IPS-18a (cell line): ENCODE results near the gene CAPRIN2.

Experiments used
- H3K27ac ChIP-seq: one replicate; pipeline ENCODE4 v1.5.1; 2013; ENCODE audit warnings: low read length
- H3K27me3 ChIP-seq: one replicate; pipeline ENCODE4 v1.6.1; 2013; ENCODE audit warnings: mild to moderate bottlenecking, low read length; ENCODE audit not compliant: control insufficient read depth, insufficient read depth
- H3K36me3 ChIP-seq: one replicate; pipeline ENCODE4 v1.6.1; 2013; ENCODE audit warnings: low read depth, low read length; ENCODE audit not compliant: control insufficient read depth
- H3K4me1 ChIP-seq: one replicate; pipeline ENCODE4 v1.6.1; 2013; ENCODE audit warnings: low read depth, low read length; ENCODE audit not compliant: control insufficient read depth
- H3K4me3 ChIP-seq: one replicate; pipeline ENCODE4 v1.5.1; 2013; ENCODE audit warnings: low read length
- H3K9ac ChIP-seq: one replicate; pipeline ENCODE4 v1.6.1; 2013; ENCODE audit warnings: mild to moderate bottlenecking, low read length, moderate library complexity
- H3K9me3 ChIP-seq: one replicate; pipeline ENCODE4 v1.6.1; 2013; ENCODE audit warnings: low read depth, low read length; ENCODE audit not compliant: control insufficient read depth

Gene CAPRIN2, protein sequence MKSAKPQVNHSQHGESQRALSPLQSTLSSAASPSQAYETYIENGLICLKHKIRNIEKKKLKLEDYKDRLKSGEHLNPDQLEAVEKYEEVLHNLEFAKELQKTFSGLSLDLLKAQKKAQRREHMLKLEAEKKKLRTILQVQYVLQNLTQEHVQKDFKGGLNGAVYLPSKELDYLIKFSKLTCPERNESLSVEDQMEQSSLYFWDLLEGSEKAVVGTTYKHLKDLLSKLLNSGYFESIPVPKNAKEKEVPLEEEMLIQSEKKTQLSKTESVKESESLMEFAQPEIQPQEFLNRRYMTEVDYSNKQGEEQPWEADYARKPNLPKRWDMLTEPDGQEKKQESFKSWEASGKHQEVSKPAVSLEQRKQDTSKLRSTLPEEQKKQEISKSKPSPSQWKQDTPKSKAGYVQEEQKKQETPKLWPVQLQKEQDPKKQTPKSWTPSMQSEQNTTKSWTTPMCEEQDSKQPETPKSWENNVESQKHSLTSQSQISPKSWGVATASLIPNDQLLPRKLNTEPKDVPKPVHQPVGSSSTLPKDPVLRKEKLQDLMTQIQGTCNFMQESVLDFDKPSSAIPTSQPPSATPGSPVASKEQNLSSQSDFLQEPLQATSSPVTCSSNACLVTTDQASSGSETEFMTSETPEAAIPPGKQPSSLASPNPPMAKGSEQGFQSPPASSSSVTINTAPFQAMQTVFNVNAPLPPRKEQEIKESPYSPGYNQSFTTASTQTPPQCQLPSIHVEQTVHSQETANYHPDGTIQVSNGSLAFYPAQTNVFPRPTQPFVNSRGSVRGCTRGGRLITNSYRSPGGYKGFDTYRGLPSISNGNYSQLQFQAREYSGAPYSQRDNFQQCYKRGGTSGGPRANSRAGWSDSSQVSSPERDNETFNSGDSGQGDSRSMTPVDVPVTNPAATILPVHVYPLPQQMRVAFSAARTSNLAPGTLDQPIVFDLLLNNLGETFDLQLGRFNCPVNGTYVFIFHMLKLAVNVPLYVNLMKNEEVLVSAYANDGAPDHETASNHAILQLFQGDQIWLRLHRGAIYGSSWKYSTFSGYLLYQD

DNA sequence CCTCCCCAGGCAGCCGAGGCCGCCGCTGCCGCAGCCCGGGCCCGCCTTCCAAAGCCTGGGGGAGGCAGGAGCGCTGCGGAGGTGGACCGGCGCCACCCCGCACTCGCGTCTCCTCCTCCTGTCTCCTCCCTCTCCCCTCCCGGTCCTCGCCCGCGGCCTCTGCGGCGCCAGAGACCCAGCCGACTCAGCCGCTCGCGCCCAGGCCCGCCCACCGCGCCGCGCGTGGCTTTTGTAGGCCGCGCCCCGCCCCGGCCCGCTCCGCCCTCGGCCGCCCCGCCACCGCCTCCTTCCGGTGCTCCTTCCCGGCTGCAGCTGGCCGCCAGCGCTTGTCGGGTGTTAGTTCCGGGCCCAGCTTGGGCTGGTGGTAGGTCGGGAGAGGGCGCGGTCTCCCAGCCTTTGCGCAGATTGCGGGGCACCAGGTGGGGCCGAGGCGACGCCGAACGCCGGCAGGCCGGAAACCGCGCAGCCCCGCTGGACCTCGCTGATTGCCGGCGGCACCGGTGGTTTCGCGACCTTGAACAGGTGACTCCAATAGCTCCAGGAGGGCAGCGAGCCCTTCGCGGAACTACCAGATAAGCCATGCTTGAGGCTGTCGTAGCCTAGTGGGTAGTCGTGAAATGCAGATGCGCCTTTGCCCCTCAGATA is at the start of gene CAPRIN2:
Gene CAPRIN2, minus strand, starts transcription at position 202 of the 645 bp plus-strand sequence. CDS start 1,431 bp downstream, outside the sequence.
- no peaks in the 10 kb centered on the region for H3K27me3 ChIP-seq
- H3K9me3 ChIP-seq: no peaks in the 10 kb centered on the region
- peak within 1 kb of the TSS; percentile 93 for H3K4me3 ChIP-seq
- H3K9ac ChIP-seq: peak within 1 kb of the TSS; percentile 66
- H3K36me3 ChIP-seq: peaks cover 8% of the 10 kb centered on the region
- peak within 1 kb of the TSS; percentile 62 for H3K27ac ChIP-seq
- H3K4me1 ChIP-seq: peaks cover 17% of the 10 kb centered on the region

DNA sequence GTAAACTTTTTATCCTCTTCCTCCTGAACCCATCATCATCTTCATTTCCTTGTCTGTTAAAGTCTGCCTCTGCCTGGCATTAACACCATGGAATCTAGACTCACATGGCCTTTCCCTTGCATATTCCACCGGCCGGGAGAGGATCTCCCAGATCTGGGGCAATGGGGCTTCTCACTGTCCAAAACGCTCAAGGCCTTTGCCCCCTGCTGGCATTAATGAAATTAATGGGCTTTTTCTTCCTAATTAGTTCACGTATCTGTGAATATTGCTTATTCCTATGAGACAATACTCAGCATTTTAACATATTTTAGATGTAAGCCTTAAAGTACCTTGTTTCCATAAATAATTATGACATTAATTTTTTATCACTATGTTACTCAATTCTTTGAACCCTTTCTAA is 42.9 kb upstream of the CAPRIN2 start:
- H3K36me3 ChIP-seq: peaks cover 3% of the 10 kb centered on the region
- H3K4me1 ChIP-seq: peaks cover 22% of the 10 kb centered on the region
- peaks cover 13% of the 10 kb centered on the region for H3K27me3 ChIP-seq
- no peak overlapping the region for H3K4me3 ChIP-seq
- H3K9ac ChIP-seq: no peak overlapping the region
- H3K27ac ChIP-seq: no peak overlapping the region
- no peaks in the 10 kb centered on the region for H3K9me3 ChIP-seq

DNA sequence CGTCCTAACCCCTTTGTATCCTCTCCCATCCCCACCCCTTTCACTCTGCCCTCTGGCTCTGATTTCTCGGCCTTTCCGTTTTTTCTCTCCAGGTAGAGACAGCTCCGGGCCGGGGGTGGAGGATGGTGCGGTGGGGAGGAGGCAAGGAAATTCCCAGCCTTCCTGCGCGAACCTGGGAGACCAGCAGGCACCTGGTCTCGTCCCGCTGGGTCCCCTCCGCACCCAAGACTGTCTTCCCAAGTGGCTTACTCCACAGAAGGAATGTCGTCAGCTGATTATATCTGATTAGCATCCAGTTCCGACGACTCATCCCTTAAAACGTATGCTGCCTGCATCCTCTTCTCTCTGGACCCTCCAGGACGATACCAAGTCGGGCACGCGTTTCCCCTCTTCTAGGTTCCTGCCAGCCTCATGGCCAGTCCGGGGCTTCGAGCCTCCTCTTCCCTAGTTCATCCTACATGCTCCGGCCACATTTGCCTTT is 42.2 kb upstream of the CAPRIN2 start:
- H3K9ac ChIP-seq: peak overlapping the region; percentile 65
- H3K4me3 ChIP-seq: peak overlapping the region; percentile 73
- peaks cover 3% of the 10 kb centered on the region for H3K36me3 ChIP-seq
- no peak overlapping the region for H3K27ac ChIP-seq
- H3K9me3 ChIP-seq: no peaks in the 10 kb centered on the region
- peaks cover 13% of the 10 kb centered on the region for H3K27me3 ChIP-seq
- peaks cover 25% of the 10 kb centered on the region for H3K4me1 ChIP-seq

DNA sequence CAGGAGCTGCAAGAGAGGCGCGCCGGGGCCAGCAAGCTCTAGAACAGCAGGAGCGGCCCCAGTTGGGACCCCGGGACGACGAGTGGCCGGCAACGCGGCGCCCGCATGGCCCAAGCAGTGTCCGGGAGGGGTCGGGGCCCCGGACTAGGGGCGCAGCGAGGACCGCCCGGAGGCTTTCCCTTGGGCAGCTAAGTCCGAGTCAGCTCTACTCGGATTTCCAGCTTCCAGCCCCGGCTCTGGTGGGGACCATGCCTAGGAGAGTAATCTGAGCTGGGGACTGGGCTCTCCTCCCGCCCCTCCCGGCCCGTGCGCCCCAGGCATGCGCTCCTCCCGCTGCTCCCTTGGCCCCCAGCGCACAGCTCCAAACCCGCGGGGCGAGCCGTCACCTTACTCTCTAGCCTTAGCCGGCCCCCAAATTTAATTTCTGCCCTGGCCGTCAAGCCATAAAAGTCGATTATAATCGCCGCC is 41.6 kb upstream of the CAPRIN2 start:
- Histone ChIP-seq H3K4me3 (peak overlapping the region; percentile 73), H3K36me3 (peaks cover 3% of the 10 kb centered on the region), H3K9me3 (no peaks in the 10 kb centered on the region), H3K27me3 (peaks cover 13% of the 10 kb centered on the region), H3K27ac (no peak overlapping the region), H3K4me1 (peaks cover 25% of the 10 kb centered on the region), H3K9ac (peak overlapping the region; percentile 65)

DNA sequence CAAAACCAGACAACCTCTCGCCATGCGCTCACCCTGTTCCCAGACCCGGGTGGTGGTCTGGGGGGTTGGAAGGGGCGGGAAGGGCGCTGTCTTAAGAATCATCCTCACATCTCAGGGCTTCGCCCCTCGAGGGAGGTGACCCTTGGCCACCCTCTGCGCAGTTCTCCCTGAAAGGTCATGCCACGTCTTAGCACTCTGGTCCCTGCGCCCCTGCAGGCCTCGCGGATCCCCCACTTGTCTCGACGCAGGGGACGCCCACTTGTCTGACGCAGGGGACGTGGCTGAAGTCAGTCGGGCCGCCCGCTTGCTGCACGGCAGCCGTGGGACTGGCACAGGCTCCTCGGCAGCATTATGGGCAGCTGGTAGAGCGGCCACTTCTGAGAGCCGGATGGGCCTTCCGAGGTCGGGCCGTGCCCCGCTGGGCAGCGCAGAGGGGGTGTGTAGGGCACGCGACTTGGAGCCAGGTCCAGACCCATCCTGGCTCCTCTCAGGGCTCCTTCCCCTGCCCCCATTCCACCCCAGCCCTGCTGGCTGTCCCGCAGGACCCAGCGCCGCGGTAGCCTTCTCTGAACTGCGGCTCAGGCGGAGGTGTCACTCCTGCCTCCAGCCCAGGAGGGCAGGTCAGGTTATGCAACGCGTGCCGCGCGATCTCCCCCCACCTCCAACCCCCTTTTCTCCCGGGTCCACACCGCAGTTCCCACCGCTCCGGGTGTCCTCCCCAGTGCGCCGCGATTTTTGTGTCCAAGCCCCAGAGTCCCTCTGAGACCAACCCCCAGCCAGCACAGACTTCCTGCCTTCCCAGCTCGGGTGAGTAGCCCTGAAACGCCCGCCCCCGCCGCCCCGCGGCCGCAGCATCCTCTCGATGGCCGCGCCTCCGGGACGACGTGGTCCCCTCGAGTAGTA is 40.9 kb upstream of the CAPRIN2 start:
- Histone ChIP-seq H3K36me3 (no peaks in the 10 kb centered on the region), H3K4me1 (peaks cover 25% of the 10 kb centered on the region), H3K4me3 (peak overlapping the region; percentile 73), H3K27ac (no peak overlapping the region), H3K9ac (peak overlapping the region; percentile 65), H3K9me3 (no peaks in the 10 kb centered on the region), H3K27me3 (peaks cover 13% of the 10 kb centered on the region)

DNA sequence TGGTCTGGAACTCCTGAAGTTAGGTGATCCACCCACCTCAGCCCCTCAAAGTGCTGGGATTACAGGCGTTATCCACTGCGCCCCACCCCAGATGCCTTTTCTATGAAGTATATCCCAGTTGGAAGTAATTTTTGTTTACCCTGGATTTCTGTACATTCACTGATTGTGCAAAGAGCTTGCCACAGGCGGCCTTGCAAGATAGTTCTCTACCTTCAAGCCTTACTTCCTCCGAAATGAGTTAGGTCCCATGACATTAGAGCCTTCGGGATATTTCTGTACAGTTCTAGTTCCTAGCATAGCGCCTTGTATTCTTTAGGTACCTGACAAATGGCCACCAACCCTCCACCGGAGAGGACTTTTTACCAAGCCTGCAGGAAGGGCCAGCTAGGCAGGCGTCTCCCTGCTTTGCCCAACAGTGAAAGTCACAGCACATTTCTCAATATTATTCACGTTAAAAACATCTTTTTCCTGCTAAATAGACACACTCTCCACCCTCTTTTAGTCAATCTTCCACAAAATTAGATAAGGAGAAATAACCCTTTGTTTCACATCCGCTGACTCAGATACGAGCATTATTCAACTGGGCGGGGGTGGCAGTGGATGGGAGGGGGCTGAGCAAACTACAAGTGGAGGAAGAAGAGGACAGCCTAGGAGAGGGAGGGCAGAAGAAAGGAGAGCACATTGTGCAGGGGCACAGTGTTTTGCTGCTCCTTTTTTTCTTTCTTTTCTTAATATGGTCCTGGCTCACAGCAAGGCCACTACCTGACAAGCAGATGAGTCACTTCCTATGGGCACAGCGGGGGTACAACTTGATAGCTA is 40.0 kb upstream of the CAPRIN2 start:
- Histone ChIP-seq H3K27ac (peak overlapping the region; percentile 5), H3K4me3 (peak overlapping the region; percentile 73), H3K9ac (peak overlapping the region; percentile 65)

DNA sequence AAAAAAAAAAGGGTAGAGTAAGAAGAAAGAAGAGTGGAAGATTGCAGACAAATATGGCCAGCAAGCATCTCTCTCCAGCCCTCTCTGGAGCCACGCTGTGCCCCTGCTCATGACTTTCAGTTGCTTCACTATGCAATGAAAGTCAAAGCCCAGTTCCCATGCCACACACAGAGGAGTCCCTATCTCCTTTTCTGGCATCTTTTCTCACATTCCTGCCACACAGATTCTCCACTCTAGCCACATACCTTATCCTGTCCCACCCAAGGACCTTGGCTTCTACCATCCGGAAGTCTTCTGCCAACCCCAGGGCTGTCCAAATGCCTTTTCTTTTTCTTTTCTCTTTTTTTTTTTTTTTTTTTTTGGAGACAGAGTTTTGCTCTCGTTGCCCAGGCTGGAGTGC is 39.3 kb upstream of the CAPRIN2 start:
- no peaks in the 10 kb centered on the region for H3K9me3 ChIP-seq
- H3K4me1 ChIP-seq: peaks cover 25% of the 10 kb centered on the region
- H3K9ac ChIP-seq: no peak overlapping the region
- H3K4me3 ChIP-seq: no peak overlapping the region
- no peak overlapping the region for H3K27ac ChIP-seq
- H3K36me3 ChIP-seq: no peaks in the 10 kb centered on the region
- H3K27me3 ChIP-seq: peaks cover 13% of the 10 kb centered on the region

More for the DNA sequence above, 40.0 kb upstream of the CAPRIN2 start:
- no peaks in the 10 kb centered on the region for H3K36me3 ChIP-seq
- no peaks in the 10 kb centered on the region for H3K9me3 ChIP-seq
- peaks cover 13% of the 10 kb centered on the region for H3K27me3 ChIP-seq
- H3K4me1 ChIP-seq: peaks cover 25% of the 10 kb centered on the region

DNA sequence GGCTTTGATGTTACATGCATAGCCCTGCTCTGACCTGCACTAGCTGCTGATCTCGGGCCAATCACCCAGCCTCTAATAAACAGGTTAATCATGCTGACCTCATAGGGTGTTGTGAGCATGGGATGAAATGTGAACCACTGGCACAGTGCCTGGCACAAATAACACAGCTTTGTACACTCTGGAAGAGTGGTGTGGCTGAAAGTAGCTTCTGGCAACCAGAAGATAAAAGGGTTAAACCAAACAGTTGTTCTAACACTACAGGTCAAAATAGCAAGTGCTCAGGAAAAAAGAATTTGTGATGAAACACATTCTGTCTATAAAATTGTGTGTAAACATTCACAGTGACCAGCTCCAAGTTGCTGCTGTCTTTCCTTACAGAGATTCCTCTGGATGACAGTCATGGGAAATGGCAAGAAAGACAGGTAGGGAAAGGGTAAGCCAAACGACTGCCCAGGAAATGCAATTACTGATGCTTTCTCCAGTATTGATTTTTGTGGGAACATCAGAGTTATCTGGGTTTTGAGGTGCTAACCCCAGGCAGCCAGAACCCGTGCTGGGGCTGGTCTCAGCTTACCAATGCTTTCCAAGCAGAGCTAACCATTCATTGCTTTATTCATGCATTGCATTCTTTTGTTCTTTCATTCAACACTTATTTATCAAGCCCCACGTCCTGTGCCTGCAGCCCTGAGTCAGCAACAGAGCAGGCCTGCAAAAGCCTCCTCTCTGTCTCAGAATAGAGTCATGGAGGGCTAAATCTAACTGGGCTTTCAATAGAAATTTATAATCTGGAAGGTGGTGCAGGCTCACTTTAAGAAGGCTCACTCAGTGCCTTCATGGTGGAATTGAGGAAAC is 38.1 kb upstream of the CAPRIN2 start:
- no peak overlapping the region for H3K4me3 ChIP-seq
- no peaks in the 10 kb centered on the region for H3K9me3 ChIP-seq
- H3K27ac ChIP-seq: peak overlapping the region; percentile 35
- H3K9ac ChIP-seq: no peak overlapping the region
- no peaks in the 10 kb centered on the region for H3K36me3 ChIP-seq
- peaks cover 25% of the 10 kb centered on the region for H3K4me1 ChIP-seq
- peaks cover 12% of the 10 kb centered on the region for H3K27me3 ChIP-seq

DNA sequence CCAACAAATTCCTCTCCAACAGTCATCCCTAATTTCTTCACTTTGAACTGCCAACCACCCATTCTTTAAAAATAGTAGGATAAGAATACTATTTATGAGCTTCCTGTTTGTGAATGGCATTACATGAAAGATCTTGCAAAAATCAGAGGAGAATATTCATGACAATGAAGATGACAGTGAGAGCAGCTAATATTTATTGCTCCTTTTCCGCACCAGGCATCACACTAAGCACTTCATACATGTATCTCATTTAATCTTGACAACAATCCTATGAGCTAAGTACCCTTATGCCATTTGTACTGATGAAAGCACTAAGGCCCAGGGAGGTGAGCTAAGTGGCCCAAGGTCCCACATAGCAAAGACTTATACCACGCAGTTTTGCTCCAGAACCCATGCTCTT is 37.3 kb upstream of the CAPRIN2 start:
- H3K4me3 ChIP-seq: no peak overlapping the region
- H3K9ac ChIP-seq: no peak overlapping the region
- H3K36me3 ChIP-seq: no peaks in the 10 kb centered on the region
- no peaks in the 10 kb centered on the region for H3K9me3 ChIP-seq
- peaks cover 4% of the 10 kb centered on the region for H3K27me3 ChIP-seq
- no peak overlapping the region for H3K27ac ChIP-seq
- H3K4me1 ChIP-seq: peaks cover 25% of the 10 kb centered on the region
